Activated T-helper 1 cell treated with anti-CD3 and anti-CD28 coated beads, Interleukin-2, amount 50 U/mL, for 16 hours (primary cell): ENCODE results near the gene HIGD2B.
"Not testable (repeated sequence)": the region's sequence is repeated elsewhere in the genome, so short reads cannot be mapped to it uniquely, and the experiment has no call there.

Source experiments
- DNase-seq, 2 donors: peaks; one replicate each; pipeline ENCODE4 v3.0.0-alpha.2; 2020; ENCODE audit warnings: low read depth in 1 of 2, low spot score in 1 of 2

Gene HIGD2B

DNA sequence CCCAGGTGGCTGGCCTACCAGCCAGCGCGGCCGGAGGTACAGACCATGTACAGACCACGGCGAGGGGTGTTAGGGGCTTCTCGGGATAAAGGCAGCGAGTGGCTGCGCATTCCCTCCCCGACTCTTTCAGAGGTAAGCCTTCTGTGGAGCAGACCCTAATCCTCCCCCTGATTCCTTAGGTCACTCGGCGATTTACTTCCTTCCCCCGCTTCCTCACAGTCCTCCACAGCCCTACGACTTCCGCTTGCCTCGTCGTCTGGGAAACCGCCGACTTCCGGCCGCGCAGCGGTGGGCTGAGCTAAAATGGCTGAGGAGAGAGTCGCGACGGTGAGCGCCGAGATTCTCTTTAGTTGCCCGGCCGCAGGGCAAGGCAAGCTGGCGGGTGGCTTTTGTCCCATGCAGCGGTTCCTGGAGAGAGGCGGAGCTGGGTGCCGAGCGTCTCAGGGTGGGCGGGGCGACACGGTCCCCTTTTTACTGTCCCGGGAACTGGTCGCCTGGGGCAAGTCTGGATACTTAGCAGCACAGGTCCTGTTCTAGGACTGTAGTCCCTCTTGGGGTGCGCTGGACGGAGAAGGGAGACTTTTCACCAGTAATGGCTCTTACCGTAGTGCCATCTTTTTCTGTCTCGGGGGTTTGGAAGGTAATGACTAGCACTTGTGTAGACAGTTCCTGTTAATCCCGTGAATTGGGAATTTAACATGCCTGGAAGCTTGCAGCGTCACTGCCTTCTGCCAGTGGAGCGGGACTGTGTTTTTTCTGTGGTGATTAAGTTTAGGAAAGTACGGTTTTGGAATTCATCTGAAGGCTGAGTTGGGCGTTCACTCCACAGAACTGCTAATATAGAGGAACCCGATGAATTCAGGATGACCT lies at the start of gene HIGD2B, which contains the start of gene BBS4:
TSS of gene HIGD2B (minus strand) at position 258 of the 870 bp plus-strand sequence. CDS start 9,808 bp downstream, outside the sequence.
TSS of gene BBS4 (plus strand) at position 283 of the 870 bp plus-strand sequence. CDS start at position 304, 21 bp downstream.
- peak; percentile 68 to 73 for DNase-seq

- no peak for DNase-seq
Observed at GRCh38 chr15:72735111-72735510, 49.1 kb upstream of the HIGD2B start.

- no peak for DNase-seq
Observed at GRCh38 chr15:72733941-72734738, 48.2 kb upstream of the HIGD2B start.

DNA sequence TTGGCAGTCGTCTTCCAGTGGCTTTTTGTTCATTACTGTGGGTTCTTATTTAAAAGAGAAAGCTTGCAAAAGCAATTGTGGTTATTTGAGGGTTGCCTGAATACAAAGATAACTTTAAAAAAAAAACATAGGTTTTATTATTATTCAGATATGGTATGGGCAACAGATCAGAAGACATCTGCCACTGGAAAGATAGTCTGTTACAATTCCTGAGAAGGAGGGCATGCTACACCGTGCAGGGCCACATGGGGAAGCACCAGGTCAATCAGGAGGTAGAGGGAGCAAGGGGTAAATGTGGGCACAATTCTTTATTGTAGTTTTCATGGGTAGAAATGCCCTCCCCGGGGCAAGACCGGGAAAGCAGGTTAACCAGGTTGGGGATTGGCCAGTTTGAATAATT lies 46.5 kb upstream of the HIGD2B start:
- DNase-seq, result no peak

- no peak for DNase-seq
Observed at GRCh38 chr15:72732086-72732485, 46.1 kb upstream of the HIGD2B start.

GRCh38 chr15:72728821-72729220 lies 42.8 kb upstream of the HIGD2B start:
- DNase-seq, result no peak

DNA sequence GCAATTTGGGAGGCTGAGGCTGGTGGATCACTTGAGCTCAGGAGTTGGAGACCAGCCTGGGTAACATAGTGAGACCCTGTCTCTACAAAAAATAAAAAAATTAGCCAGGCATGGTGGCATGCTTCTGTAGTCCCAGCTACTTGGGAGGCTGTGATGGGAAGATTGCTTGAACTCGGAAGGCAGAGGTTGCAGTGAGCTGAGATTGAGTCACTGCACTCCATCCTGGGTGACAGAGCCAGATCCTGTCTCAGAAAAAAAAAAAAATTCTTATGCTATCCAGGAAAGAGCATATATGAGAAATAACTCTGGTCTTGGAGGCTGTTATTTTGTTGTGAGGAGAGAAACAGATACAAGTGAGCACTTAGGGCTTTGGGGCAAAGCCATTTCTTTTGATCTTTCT lies 42.3 kb upstream of the HIGD2B start:
- not testable (repeated sequence) for DNase-seq

GRCh38 chr15:72727154-72727553 lies 41.2 kb upstream of the HIGD2B start:
- DNase-seq, result no peak

GRCh38 chr15:72725851-72726250 lies 39.9 kb upstream of the HIGD2B start:
- DNase-seq, result not testable (repeated sequence)

DNA sequence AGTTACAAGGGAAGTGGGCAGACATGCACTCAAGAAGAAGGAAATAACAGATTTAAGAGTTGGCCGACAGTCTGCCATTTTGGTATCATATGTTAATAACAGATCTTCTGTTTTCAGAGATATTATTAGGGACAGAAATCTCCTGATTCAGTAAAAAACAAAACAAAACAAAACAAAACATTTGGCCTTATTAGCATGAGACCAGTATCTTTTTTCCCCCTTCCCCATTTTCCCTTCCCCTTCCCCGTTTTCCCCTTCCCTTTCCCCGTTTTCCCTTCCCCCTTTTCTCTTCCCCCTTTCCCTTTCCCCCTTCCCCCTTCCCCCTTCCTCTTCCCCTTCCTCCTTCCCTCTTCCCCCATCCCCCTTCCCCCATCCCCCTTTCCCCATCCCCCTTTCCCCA lies 39.5 kb upstream of the HIGD2B start:
- no peak for DNase-seq

DNA sequence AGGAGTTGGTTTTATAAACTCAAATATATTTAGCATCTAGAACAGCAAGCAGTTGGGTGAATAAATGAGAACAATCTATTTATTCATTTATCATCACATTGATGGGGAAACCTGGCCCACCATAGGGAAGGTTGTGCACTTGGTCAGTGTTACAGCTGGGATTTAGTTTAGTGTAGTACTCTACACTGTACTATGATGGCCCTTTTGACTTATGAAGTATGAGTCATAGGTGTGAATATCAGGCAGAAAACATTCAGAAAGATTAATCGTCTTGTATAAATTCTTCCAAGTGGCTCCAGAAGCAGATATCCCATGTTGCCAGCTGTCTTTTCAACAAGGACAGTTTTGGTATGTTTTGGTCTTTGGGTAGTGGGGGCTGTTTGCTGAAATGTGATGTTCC lies 38.0 kb upstream of the HIGD2B start:
- no peak for DNase-seq

DNA sequence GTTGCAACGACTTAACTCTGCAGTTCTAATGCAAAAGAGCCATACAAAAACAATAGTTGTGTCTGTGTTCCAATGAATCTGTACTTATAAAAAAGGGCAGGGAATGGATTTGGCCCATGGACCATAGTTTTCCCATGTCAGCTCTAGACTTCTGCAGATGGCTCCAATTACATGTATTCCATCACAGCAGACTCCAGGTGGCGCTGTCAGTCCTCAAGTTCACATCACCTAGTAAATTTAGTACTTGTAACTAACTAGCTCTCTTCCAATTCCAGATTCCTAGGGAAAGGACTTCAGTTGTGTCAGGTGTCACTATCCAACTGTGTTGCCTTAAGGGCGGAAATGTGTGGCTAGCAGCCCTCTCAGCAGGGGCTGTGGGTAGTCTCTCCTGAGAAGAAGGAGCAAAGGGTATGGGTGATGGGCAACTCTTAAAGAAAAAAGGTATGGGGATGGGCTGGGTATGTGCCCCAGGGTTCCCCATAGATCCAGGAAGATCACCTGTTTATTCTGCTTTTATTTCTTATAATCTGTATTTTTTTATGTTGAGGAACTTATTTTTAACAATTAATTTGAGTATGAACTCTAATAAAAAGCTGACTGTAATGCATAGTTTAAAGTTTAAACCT lies 36.2 kb upstream of the HIGD2B start:
- peak; percentile 40 to 43 for DNase-seq

DNA sequence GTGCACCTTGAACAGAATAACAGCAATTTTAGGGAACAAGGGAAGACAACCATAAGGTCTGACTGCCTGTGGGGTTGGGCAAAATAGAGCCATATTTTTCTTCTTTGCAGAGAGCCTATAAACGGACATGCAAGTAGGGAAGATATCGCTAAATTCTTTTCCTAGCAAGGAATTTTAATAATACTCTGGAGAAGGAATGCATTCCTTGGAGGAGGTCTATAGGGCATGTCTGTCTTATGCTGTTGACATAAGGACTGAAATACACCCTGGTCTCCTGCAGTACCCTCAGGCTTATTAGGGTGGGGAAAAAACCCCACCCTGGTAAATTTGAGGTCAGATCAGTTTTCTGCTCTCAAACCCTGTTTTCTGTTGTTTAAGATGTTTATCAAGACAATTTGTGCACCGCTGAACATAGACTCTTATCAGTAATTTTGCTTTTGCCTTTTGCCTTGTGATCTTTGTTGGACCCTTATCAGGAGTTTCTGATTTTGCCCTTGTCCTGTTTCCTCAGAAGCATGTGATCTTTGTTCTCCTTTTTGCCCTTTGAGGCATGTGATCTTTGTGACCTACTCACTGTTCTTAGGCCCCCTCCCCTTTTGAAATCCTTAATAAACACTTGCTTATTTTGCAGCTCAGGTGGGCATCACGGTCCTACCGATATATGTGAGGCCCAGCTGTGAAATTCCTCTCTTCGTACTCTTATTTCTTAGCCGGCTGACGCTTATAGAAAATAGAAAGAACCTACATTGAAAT lies 22.7 kb upstream of the HIGD2B start:
- DNase-seq, result not testable (repeated sequence)

- no peak for DNase-seq
Observed at GRCh38 chr15:72706266-72706665, 20.3 kb upstream of the HIGD2B start.

DNA sequence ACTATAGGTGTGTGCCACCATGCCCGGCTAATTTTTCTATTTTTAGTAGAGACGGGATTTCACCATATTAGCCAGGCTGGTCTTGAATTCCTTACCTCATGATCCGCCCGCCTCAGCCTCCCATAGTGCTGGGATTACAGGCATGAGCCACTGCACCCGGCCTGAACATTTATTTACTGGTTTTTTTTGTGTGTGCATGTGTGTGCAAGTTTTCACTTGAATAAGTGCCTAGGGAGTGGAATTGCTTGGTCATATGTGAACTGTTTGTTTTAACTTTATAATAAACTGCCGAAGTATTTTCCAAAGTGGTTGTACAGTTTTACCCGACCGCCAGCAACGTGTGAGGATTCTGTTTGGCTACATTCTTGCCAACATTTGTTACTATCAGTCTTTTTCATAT lies 14.1 kb upstream of the HIGD2B start:
- no peak for DNase-seq

- DNase-seq, result no peak
Observed at GRCh38 chr15:72698938-72699337, 13.0 kb upstream of the HIGD2B start.

DNA sequence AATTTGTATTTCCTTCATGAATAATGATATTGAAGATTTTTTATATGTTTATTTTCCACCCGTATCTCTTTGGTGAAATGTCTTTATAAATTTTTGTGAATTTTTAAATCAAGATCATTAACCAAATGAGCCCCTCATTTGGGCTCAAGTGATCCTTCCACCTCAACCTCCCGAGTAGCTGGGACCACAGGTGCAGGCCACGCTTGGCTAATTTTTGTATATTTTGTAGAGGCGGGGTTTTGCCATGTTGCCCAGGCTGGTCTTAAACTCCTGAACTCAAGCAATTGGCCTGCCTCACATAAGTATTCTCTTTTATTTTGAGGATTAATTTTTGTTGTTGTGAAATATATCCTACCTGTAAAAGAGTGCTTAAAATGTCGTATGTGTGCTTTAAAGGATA lies 5.0 kb upstream of the HIGD2B start:
- no peak for DNase-seq

GRCh38 chr15:72688697-72689096 lies 2.7 kb upstream of the HIGD2B start:
- DNase-seq, result no peak

- no peak for DNase-seq
Observed at GRCh38 chr15:72685301-72685924, 569 bp downstream of the HIGD2B start.

DNA sequence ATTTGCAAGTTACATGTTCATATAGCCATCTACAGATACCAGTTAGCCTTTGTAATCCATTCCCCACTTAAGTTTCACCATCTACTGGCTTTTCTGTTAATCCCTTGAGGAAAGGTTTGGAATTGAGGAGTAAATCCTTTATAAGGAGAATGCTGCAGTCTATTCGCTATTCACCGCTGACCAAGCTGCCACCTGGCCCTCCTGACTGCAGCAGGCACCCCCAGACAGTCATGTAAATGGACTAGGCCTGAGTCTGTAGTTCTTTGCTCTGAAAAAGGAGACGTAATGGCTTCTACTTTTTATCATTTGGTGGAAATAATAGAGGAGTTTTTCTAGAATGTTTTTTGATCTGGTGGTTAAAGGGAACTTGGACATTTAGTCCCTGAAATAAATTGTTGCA lies 3.2 kb downstream of the HIGD2B start:
- DNase-seq, result no peak
